GM23338 (cell line): ENCODE measurements around the gene LRMDA. TPM values are rescaled to one million over a fixed set of nuclear protein-coding genes. Genes with fewer than 3 reads are reported as not detected.

Experiments used
- ATAC-seq: fragments of 200-7000 bp; cut with Tn5 transposase; 3 replicates; pipeline ENCODE4 v1.9.1; 2020
- DNase-seq: peaks from one replicate; pipeline ENCODE4 v3.0.0-alpha.2; 2015; ENCODE audit warnings: low spot score
- H2AFZ ChIP-seq: fragments of 200-600 bp; sonication (generic); 2 replicates; pipeline ENCODE4 v1.8.0; 2016; ENCODE audit warnings: antibody characterized with exemption, mild to moderate bottlenecking, moderate library complexity
- H3F3A ChIP-seq: fragments of 200-600 bp; sonication (generic); replicated peaks from 2 replicates; pipeline ENCODE4 v1.8.0; 2017; ENCODE audit warnings: antibody characterized with exemption, mixed run types, low read depth
- H3K27ac ChIP-seq: fragments of 200-600 bp; sonication (generic); 2 replicates; pipeline ENCODE4 v1.6.1; 2016; ENCODE audit warnings: low read depth
- H3K27me3 ChIP-seq: fragments of 200-600 bp; sonication (generic); 2 replicates; pipeline ENCODE4 v1.8.0; 2016; ENCODE audit warnings: mild to moderate bottlenecking, mixed run types, moderate library complexity; ENCODE audit not compliant: insufficient read depth
- H3K36me3 ChIP-seq: fragments of 200-600 bp; sonication (generic); 2 replicates; pipeline ENCODE4 v1.8.0; 2016; ENCODE audit warnings: mild to moderate bottlenecking; ENCODE audit not compliant: insufficient read depth
- H3K4me1 ChIP-seq: fragments of 200-600 bp; sonication (generic); 2 replicates; pipeline ENCODE4 v1.8.0; 2016; ENCODE audit warnings: mild to moderate bottlenecking, moderate library complexity; ENCODE audit not compliant: insufficient read depth
- H3K4me2 ChIP-seq: fragments of 200-600 bp; sonication (generic); 2 replicates; pipeline ENCODE4 v1.7.1; 2017; ENCODE audit warnings: mixed run types
- H3K4me3 ChIP-seq: fragments of 200-600 bp; sonication (generic); 2 replicates; pipeline ENCODE4 v1.6.1; 2016; ENCODE audit warnings: mixed run types
- H3K79me2 ChIP-seq: fragments of 200-600 bp; sonication (generic); replicated peaks from 2 replicates; pipeline ENCODE4 v1.8.0; 2017; ENCODE audit warnings: mild to moderate bottlenecking; ENCODE audit not compliant: insufficient read depth
- H3K9me2 ChIP-seq: fragments of 200-600 bp; sonication (generic); 2 replicates; pipeline ENCODE4 v1.8.0; 2017; ENCODE audit not compliant: insufficient read depth
- H4K20me1 ChIP-seq: fragments of 200-600 bp; sonication (generic); replicated peaks from 2 replicates; pipeline ENCODE4 v1.8.0; 2017; ENCODE audit warnings: mild to moderate bottlenecking; ENCODE audit not compliant: insufficient read depth
- H3K27ac Mint-ChIP-seq: 2 replicates; pipeline ENCODE4 v1.8.0; 2020; ENCODE audit warnings: inconsistent platforms, mild to moderate bottlenecking, moderate library complexity, mixed read lengths
- H3K27me3 Mint-ChIP-seq: 3 replicates; pipeline ENCODE4 v1.8.0; 2022; ENCODE audit warnings: low read depth, mild to moderate bottlenecking, moderate library complexity, mixed read lengths, inconsistent platforms; ENCODE audit not compliant: insufficient read depth, poor library complexity
- H3K36me3 Mint-ChIP-seq: 3 replicates; pipeline ENCODE4 v1.8.0; 2021; ENCODE audit warnings: low read depth, mild to moderate bottlenecking, inconsistent platforms, moderate library complexity, mixed read lengths
- H3K4me1 Mint-ChIP-seq: 3 replicates; pipeline ENCODE4 v1.8.0; 2020; ENCODE audit warnings: mild to moderate bottlenecking, inconsistent platforms, mixed read lengths
- H3K4me3 Mint-ChIP-seq: 3 replicates; pipeline ENCODE4 v1.8.0; 2021; ENCODE audit warnings: moderate library complexity, mild to moderate bottlenecking, inconsistent platforms, mixed read lengths
- H3K9me3 Mint-ChIP-seq: 3 replicates; pipeline ENCODE4 v1.8.0; 2020; ENCODE audit warnings: moderate library complexity, mild to moderate bottlenecking, inconsistent platforms, mixed read lengths
- CREB1 ChIP-seq: fragments of 250-450 bp; sonication (Bioruptor Pico); IDR thresholded peaks from 2 replicates; pipeline ENCODE4 v1.5.0; 2020; ENCODE audit warnings: low read depth, mild to moderate bottlenecking, moderate library complexity
- CTCF ChIP-seq, 2 experiments: fragments of 200-600 bp in 1 of 2; sonication (generic) in 1 of 2; conservative IDR thresholded peaks; 2 replicates each; pipeline versions ENCODE4 v1.5.1 to v1.6.1; 2016 to 2017; ENCODE audit warnings: antibody characterized with exemption in 2 of 2, low read depth in 2 of 2, mild to moderate bottlenecking in 2 of 2, moderate library complexity in 1 of 2
- ETS1 ChIP-seq: IDR thresholded peaks from 2 replicates; pipeline ENCODE4 v1.6.1; 2016; ENCODE audit warnings: antibody characterized with exemption
- EZH2 ChIP-seq: fragments of 200-600 bp; sonication (generic); IDR thresholded peaks from one replicate; pipeline ENCODE4 v1.8.0; 2017; ENCODE audit warnings: antibody characterized with exemption, mild to moderate bottlenecking, low read depth; ENCODE audit not compliant: unreplicated experiment
- NANOG ChIP-seq: IDR thresholded peaks from 2 replicates; pipeline ENCODE4 v1.6.1; 2016; ENCODE audit warnings: antibody characterized with exemption, borderline replicate concordance
- POLR2AphosphoS5 ChIP-seq: IDR thresholded peaks from 2 replicates; pipeline ENCODE4 v1.6.1; 2016; ENCODE audit warnings: antibody characterized with exemption, low read depth
- ZNF114 ChIP-seq: fragments of 250-450 bp; sonication (Bioruptor Pico); IDR thresholded peaks from 2 replicates; pipeline ENCODE4 v1.5.0; 2020; ENCODE audit warnings: mild to moderate bottlenecking, moderate library complexity
- ZNF331 ChIP-seq: fragments of 250-450 bp; sonication (Bioruptor Pico); IDR thresholded peaks from 2 replicates; pipeline ENCODE4 v1.5.0; 2020; ENCODE audit warnings: low read depth, mild to moderate bottlenecking, moderate library complexity
- polyA plus RNA-seq: library from polyadenylated mRNA; unstranded; fragments of >200 nt; fragmentation: Nextera tagmentation; extraction: Ambion mirVana; gene quantifications from 2 replicates; pipeline ENCODE4 v1.2.1, GENCODE V29; 2016
- total RNA-seq: library from RNA; depleted of rRNA; stranded (reverse); fragments of >200 nt; shearing (Covaris generic); gene quantifications from 2 replicates; pipeline ENCODE4 v1.2.3, GENCODE V29; 2014
- TF ChIP-seq, protein P1 (sequence below): fragments of 250-450 bp; sonication (Bioruptor Pico); IDR thresholded peaks from 2 replicates; pipeline ENCODE4 v1.5.0; 2020; ENCODE audit warnings: mild to moderate bottlenecking, moderate library complexity

Gene LRMDA
- total and polyA plus RNA-seq, 2 experiments from 2014 or later: 0.90 to 1.8 TPM

DNA sequence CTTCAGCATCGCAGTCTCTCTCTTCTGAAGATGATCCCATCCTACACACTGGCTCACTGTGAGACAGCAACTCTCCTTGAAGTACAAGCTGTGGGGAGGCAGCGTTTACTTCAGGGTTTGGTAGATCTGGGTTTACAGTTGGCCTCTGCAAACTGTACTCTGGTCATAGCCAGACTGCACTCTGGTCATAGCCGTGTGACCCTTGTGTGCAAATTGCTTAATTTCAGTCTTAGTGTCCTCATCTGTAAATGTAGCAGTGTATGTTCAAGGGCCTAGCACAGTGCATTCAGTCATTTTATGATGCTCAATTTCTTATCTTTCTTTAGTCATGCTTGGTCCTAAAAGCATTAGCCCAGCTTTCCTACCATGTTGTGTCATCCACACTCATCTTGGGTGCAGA, 188.2 kb downstream of the LRMDA start:
- no peak overlapping the region for H3K4me2 ChIP-seq
- H3K9me2 ChIP-seq: no peaks in the 10 kb centered on the region
- Mint-ChIP-seq H3K27ac (no peak overlapping the region), H3K9me3 (no peaks in the 10 kb centered on the region), H3K4me3 (no peak overlapping the region), H3K4me1 (peaks cover 4% of the 10 kb centered on the region; the same call in 2 of the 3 replicates), H3K36me3 (no peaks in the 10 kb centered on the region), H3K27me3 (peaks cover 2% of the 10 kb centered on the region)
- H3K4me1 ChIP-seq: 0 out of 2 replicates have a peak, but pooled peaks cover under 1% of the 10 kb centered on the region
- no peaks in the 10 kb centered on the region for H3F3A ChIP-seq
- TF ChIP-seq ZNF114 (CRISPR knock-in tag) (no peak), CTCF (conservative IDR thresholded peaks at IDR 0.05; ENCODE audit: low read depth in 2 of 2) (no peak), ZNF331 (CRISPR knock-in tag) (no peak), POLR2AphosphoS5 (no peak), ETS1 (no peak), CREB1 (CRISPR knock-in tag) (no peak), NANOG (no peak), EZH2 (no peak)
- TF ChIP-seq, protein P1, sequence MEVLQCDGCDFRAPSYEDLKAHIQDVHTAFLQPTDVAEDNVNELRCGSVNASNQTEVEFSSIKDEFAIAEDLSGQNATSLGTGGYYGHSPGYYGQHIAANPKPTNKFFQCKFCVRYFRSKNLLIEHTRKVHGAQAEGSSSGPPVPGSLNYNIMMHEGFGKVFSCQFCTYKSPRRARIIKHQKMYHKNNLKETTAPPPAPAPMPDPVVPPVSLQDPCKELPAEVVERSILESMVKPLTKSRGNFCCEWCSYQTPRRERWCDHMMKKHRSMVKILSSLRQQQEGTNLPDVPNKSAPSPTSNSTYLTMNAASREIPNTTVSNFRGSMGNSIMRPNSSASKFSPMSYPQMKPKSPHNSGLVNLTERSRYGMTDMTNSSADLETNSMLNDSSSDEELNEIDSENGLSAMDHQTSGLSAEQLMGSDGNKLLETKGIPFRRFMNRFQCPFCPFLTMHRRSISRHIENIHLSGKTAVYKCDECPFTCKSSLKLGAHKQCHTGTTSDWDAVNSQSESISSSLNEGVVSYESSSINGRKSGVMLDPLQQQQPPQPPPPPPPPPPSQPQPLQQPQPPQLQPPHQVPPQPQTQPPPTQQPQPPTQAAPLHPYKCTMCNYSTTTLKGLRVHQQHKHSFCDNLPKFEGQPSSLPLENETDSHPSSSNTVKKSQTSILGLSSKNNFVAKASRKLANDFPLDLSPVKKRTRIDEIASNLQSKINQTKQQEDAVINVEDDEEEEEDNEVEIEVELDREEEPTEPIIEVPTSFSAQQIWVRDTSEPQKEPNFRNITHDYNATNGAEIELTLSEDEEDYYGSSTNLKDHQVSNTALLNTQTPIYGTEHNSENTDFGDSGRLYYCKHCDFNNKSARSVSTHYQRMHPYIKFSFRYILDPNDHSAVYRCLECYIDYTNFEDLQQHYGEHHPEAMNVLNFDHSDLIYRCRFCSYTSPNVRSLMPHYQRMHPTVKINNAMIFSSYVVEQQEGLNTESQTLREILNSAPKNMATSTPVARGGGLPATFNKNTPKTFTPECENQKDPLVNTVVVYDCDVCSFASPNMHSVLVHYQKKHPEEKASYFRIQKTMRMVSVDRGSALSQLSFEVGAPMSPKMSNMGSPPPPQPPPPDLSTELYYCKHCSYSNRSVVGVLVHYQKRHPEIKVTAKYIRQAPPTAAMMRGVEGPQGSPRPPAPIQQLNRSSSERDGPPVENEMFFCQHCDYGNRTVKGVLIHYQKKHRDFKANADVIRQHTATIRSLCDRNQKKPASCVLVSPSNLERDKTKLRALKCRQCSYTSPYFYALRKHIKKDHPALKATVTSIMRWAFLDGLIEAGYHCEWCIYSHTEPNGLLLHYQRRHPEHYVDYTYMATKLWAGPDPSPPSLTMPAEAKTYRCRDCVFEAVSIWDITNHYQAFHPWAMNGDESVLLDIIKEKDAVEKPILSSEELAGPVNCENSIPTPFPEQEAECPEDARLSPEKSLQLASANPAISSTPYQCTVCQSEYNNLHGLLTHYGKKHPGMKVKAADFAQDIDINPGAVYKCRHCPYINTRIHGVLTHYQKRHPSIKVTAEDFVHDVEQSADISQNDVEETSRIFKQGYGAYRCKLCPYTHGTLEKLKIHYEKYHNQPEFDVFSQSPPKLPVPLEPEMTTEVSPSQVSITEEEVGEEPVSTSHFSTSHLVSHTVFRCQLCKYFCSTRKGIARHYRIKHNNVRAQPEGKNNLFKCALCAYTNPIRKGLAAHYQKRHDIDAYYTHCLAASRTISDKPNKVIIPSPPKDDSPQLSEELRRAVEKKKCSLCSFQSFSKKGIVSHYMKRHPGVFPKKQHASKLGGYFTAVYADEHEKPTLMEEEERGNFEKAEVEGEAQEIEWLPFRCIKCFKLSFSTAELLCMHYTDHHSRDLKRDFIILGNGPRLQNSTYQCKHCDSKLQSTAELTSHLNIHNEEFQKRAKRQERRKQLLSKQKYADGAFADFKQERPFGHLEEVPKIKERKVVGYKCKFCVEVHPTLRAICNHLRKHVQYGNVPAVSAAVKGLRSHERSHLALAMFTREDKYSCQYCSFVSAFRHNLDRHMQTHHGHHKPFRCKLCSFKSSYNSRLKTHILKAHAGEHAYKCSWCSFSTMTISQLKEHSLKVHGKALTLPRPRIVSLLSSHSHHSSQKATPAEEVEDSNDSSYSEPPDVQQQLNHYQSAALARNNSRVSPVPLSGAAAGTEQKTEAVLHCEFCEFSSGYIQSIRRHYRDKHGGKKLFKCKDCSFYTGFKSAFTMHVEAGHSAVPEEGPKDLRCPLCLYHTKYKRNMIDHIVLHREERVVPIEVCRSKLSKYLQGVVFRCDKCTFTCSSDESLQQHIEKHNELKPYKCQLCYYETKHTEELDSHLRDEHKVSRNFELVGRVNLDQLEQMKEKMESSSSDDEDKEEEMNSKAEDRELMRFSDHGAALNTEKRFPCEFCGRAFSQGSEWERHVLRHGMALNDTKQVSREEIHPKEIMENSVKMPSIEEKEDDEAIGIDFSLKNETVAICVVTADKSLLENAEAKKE: no peak
- H3K27ac ChIP-seq: no peak overlapping the region
- no peak for ATAC-seq
- no peaks in the 10 kb centered on the region for H3K27me3 ChIP-seq
- no peaks in the 10 kb centered on the region for H3K79me2 ChIP-seq
- no peak for DNase-seq
- H2AFZ ChIP-seq: no peak overlapping the region
- no peaks in the 10 kb centered on the region for H3K36me3 ChIP-seq
- H3K4me3 ChIP-seq: no peak overlapping the region
- no peaks in the 10 kb centered on the region; the same call in 1 of the 2 replicates for H4K20me1 ChIP-seq
